ENCODE measurements around the gene CLN6. TPM values are rescaled to one million over a fixed set of nuclear protein-coding genes. Genes with fewer than 3 reads are reported as not detected.

CLN6 gene
- total and polyA plus RNA-seq, 12 donors: 5.8 to 14.2 (median 9.0) TPM

GRCh38 chr15:68274201-68274848, 44.8 kb upstream of the CLN6 start:
- no peaks in the 10 kb centered on the region for H3K27me3 ChIP-seq
- H3K9me3 ChIP-seq: no peaks in the 10 kb centered on the region
- H3K4me1 ChIP-seq: peaks cover 4 to 64% (median 30%) of the 10 kb centered on the region in 9 donors
- DNase-seq (no peak), ATAC-seq (no peak)
- H3K27ac ChIP-seq: peak overlapping the region in 4 of 10 donors; percentile 84 to 100 (median 100)
- WGBS, 2 donors: 68 to 76% methylated on average over 5 of the region's 5 CpGs
- H3K4me3 ChIP-seq: no peak overlapping the region
- no peak for TF ChIP-seq CTCF (IDR thresholded peaks at IDR 0.05)
- intact Hi-C loops (cut with DNase I): no loop called here
- no peaks in the 10 kb centered on the region for H3K36me3 ChIP-seq

DNA sequence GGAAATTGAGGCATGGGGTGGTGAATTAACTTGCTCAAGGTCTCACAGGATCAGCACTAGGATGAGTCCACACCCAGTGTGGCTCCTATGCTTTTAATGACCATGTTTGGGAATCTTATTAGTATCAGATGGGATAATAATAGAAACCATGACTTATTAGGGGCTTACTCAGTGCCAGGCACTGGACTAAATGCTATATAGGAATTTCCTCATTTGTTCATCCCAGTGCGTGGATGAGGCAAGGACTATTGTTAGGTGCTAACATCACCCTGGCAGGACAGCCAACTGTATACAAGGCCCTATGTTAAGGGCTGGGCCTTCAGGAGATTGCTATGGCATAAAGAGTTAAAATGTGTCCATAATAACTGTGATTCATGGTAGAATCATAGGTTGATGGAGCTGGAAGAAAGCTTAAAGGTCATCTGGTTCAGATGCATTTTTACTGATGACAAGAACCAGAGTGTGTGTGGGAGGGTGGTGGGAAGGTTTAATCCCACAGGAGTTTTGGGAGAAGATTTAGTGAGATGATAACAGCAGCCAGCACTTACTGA, 43.3 kb upstream of the CLN6 start:
- peak overlapping the region in 9 of 10 donors; percentile 18 to 99 (median 73) for H3K27ac ChIP-seq
- ATAC-seq (peak in 6 of 8 donors; percentile 32 to 71 (median 42)), DNase-seq (peak in 1 of 2 donors; percentile 37)
- WGBS, 2 donors: 52 to 53% methylated on average over 1 of the region's 1 CpG
- H3K4me1 ChIP-seq: peaks cover 4 to 58% (median 28%) of the 10 kb centered on the region in 9 donors
- no peaks in the 10 kb centered on the region for H3K36me3 ChIP-seq
- peaks cover 0 to 12% (median 0%) of the 10 kb centered on the region in 7 donors for H3K27me3 ChIP-seq
- H3K9me3 ChIP-seq: no peaks in the 10 kb centered on the region
- no peak overlapping the region for H3K4me3 ChIP-seq
- TF ChIP-seq CTCF (IDR thresholded peaks at IDR 0.05): no peak
- intact Hi-C loops (cut with DNase I): no loop called here

GRCh38 chr15:68271854-68272471, 42.4 kb upstream of the CLN6 start:
- intact Hi-C loops (cut with DNase I): no loop called here
- TF ChIP-seq CTCF (IDR thresholded peaks at IDR 0.05): no peak
- no peaks in the 10 kb centered on the region for H3K9me3 ChIP-seq
- DNase-seq (peak in 1 of 2 donors; percentile 17), ATAC-seq (peak; percentile 8 to 71 (median 48))
- no peaks in the 10 kb centered on the region for H3K36me3 ChIP-seq
- H3K4me3 ChIP-seq: no peak overlapping the region
- peak overlapping the region in 9 of 10 donors; percentile 18 to 99 (median 73) for H3K27ac ChIP-seq
- peaks cover 0 to 18% (median 0%) of the 10 kb centered on the region in 7 donors for H3K27me3 ChIP-seq
- WGBS, 2 donors: 46 to 52% methylated on average over 11 of the region's 11 CpGs
- H3K4me1 ChIP-seq: peaks cover 4 to 57% (median 28%) of the 10 kb centered on the region in 9 donors

- DNase-seq (no peak), ATAC-seq (no peak)
- TF ChIP-seq CTCF (IDR thresholded peaks at IDR 0.05): no peak
- Histone ChIP-seq H3K36me3 (no peaks in the 10 kb centered on the region), H3K27ac (no peak overlapping the region), H3K4me1 (peaks cover 4 to 24% (median 12%) of the 10 kb centered on the region in 9 donors), H3K27me3 (peaks cover 0 to 43% (median 0%) of the 10 kb centered on the region in 7 donors), H3K4me3 (no peak overlapping the region), H3K9me3 (no peaks in the 10 kb centered on the region)
- WGBS, 2 donors: 26 to 32% methylated on average over 3 of the region's 3 CpGs
- intact Hi-C loops (cut with DNase I): no loop called here
These were observed 38.9 kb upstream of the CLN6 start for GRCh38 chr15:68268405-68268804.

Data from heart right ventricle (tissue), 16 donors.